Muscle layer of duodenum (tissue), 2 donors: ENCODE results near the gene P2RX4.

Experiments used
- H3K27ac ChIP-seq: one replicate; pipeline ENCODE4 v1.7.0; 2013; ENCODE audit warnings: mild to moderate bottlenecking, low read length
- H3K27me3 ChIP-seq: one replicate; pipeline ENCODE4 v1.7.0; 2013; ENCODE audit warnings: low read depth, mild to moderate bottlenecking, control low read depth, low read length
- H3K36me3 ChIP-seq, 2 donors: one replicate each; pipeline ENCODE4 v1.7.0; 2013; ENCODE audit warnings: low read length in 2 of 2, control low read depth in 1 of 2, mild to moderate bottlenecking in 1 of 2; ENCODE audit not compliant: insufficient read depth in 2 of 2, control insufficient read depth in 1 of 2
- H3K4me1 ChIP-seq, 2 donors: one replicate each; pipeline ENCODE4 v1.7.0; 2013; ENCODE audit warnings: low read length in 2 of 2, mild to moderate bottlenecking in 2 of 2, control low read depth in 1 of 2, moderate library complexity in 1 of 2; ENCODE audit not compliant: insufficient read depth in 2 of 2, control insufficient read depth in 1 of 2
- H3K4me3 ChIP-seq, 2 donors: one replicate each; pipeline ENCODE4 v1.7.0; 2013; ENCODE audit warnings: low read length in 2 of 2, low read depth in 1 of 2, mild to moderate bottlenecking in 1 of 2
- H3K9me3 ChIP-seq, 2 donors: one replicate each; pipeline ENCODE4 v1.7.0; 2013; ENCODE audit warnings: low read length in 2 of 2, control low read depth in 1 of 2, mild to moderate bottlenecking in 1 of 2; ENCODE audit not compliant: control insufficient read depth in 1 of 2
- donor health status: healthy.

Gene P2RX4

DNA sequence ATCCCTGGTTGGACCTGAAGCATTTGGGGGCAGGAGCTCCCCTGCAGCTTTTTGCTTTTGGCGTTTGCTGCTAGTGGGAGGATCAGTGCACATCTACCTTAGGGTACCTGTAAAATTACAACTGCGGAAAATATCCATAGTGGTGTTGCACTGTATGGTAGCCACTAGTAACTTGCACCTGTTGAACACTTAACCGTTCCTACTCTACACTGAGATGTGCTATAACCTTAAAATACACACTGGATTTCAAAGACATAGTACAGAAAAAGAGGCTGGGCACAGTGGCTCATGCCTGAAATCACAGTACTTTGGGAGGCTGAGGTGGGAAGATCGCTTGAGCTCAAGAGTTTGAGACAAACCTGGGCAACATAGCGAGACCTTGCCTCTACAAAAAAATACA, 2.9 kb downstream of the P2RX4 start:
- Histone ChIP-seq H3K36me3 (peaks cover 4 to 8% of the 10 kb centered on the region in 2 donors), H3K27me3 (no peaks in the 10 kb centered on the region), H3K27ac (no peak overlapping the region), H3K4me3 (no peak overlapping the region), H3K9me3 (no peaks in the 10 kb centered on the region), H3K4me1 (peaks cover 0 to 17% of the 10 kb centered on the region in 2 donors)

DNA sequence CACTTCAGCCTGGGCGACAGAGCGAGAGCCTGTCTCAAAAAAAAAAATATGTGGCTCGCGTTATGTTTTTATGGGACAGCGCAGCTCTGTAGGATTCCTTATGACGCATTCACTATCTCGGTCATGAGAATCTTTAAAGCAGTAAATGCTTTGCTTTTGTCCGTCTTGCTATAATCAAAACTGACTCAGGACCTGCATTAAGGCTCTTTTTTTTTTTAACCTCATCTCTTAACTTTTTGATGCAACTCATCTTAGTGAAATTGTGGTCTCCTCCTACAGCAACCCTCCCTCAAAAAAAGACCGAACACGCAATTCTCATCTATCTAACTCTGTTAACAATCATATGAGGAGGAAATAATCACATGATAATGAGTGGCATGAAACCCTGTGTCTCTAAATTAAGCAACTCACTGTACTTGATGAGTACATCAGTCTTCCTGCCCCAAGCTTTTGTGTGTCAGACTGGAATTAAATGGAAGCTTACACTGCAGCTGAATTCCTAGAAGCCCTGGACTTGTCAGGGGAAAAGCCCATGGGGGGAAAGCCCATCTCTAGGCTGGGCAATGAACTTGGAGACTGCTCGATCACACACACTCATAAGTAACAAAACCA, 4.3 kb downstream of the P2RX4 start:
- H3K4me3 ChIP-seq: no peak overlapping the region
- H3K27ac ChIP-seq: peak overlapping the region; percentile 52
- H3K4me1 ChIP-seq: peaks cover 0 to 17% of the 10 kb centered on the region in 2 donors
- peaks cover 4 to 10% of the 10 kb centered on the region in 2 donors for H3K36me3 ChIP-seq
- H3K9me3 ChIP-seq: no peaks in the 10 kb centered on the region
- H3K27me3 ChIP-seq: no peaks in the 10 kb centered on the region

DNA sequence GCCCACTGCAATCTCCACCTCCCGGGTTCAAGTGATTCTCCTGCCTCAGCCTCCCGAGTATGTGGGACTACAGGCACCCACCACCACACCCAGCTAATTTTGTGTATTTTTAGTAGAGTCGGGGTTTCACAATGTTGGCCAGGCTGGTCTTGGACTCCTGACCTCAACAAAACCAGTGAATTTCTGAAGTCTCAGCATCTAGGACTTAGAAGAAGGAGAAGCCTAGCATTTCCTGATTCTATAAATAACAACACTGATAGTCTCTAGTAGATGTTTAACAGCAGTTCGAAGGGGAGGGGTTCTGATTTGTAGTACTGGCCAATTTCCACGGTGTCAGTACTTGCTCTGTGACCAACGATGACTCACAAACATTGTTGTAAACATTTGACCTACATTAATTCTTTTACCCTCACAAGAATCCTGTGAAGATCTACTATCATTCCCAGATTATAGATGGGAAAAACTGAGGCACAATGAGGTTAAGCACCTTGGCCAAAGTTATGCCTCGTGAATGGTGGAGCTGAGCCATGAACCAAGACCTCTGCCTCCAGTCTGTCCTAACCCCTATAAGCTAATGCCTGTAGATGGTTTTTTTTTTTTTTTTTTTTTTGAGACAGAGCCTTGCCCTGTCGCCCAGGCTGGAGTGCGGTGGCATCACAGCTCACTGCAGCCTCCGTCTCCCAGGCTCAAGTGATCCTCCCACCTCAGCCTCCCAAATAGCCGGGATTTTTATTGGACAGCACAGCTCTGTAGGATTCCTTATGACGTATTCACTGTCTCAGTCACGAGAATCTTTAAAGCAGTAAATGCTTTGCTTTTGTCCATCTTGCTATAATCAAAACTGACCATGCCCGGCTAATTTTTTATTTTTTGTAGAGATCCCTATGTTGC, 5.2 kb downstream of the P2RX4 start:
- Histone ChIP-seq H3K36me3 (peaks cover 4 to 10% of the 10 kb centered on the region in 2 donors), H3K9me3 (no peaks in the 10 kb centered on the region), H3K4me3 (no peak overlapping the region), H3K27ac (peak overlapping the region; percentile 52), H3K4me1 (peaks cover 0 to 10% of the 10 kb centered on the region in 2 donors), H3K27me3 (no peaks in the 10 kb centered on the region)

DNA sequence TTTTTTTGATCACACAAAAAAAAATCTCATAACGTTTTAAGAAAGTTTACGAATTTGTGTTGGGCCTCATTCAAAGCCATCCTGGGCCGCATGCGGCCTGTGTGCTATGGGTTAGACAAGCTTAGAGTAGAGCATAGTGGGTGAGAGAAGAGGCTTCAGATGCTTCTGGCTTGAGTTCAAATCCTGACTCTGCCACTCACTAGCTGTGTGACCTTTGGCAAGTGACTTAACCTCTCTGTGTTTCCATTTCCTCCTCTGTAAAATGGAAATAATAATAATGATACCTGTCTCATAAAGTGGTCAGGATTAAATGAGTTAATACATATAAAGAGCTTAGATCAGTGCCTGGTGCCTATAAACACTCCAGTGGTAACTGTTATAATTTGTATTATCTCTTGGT, 6.2 kb downstream of the P2RX4 start:
- no peaks in the 10 kb centered on the region for H3K27me3 ChIP-seq
- H3K9me3 ChIP-seq: no peaks in the 10 kb centered on the region
- H3K4me3 ChIP-seq: no peak overlapping the region
- peaks cover 4 to 10% of the 10 kb centered on the region in 2 donors for H3K36me3 ChIP-seq
- no peak overlapping the region for H3K27ac ChIP-seq
- peaks cover 0 to 10% of the 10 kb centered on the region in 2 donors for H3K4me1 ChIP-seq

DNA sequence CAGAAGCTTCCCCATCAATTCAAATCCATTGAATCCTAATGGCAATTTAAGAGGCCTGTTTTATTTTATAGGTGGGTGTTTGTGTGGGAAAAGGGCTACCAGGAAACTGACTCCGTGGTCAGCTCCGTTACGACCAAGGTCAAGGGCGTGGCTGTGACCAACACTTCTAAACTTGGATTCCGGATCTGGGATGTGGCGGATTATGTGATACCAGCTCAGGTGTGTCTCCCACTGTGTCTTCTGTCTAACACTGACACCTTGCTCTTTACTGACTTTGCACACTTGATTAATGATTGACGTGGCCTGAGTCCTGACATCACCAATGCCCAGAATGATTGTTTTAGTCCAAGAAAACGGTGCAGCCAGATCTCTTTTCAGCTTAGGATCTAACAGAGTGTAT, 7.1 kb downstream of the P2RX4 start:
- Histone ChIP-seq H3K9me3 (no peaks in the 10 kb centered on the region), H3K27me3 (no peaks in the 10 kb centered on the region), H3K36me3 (peaks cover 4 to 15% of the 10 kb centered on the region in 2 donors), H3K4me1 (peaks cover 0 to 10% of the 10 kb centered on the region in 2 donors), H3K27ac (no peak overlapping the region), H3K4me3 (no peak overlapping the region)

DNA sequence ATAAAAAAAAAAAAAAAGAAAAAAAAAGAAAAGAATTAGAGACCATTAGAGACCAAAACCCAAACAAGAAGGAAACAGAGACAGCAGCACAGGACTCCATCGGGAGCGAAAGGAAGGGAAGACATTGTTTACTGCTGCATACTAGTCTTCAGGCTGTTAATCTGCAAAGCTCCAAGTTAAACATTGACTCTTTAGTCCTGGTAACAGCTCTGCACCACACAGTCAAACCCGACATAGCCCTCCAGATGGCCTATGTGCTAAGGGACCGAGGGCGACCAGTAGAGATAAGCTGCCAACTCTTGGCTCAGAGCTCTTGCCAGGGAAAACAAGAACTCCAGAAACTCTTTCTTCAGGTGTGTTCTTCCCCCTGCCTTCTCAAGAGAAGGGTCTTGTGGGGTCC, 7.8 kb downstream of the P2RX4 start:
- H3K36me3 ChIP-seq: peaks cover 4 to 18% of the 10 kb centered on the region in 2 donors
- no peaks in the 10 kb centered on the region for H3K9me3 ChIP-seq
- H3K27me3 ChIP-seq: no peaks in the 10 kb centered on the region
- no peak overlapping the region for H3K4me3 ChIP-seq
- no peak overlapping the region for H3K27ac ChIP-seq
- H3K4me1 ChIP-seq: peaks cover 0 to 10% of the 10 kb centered on the region in 2 donors

DNA sequence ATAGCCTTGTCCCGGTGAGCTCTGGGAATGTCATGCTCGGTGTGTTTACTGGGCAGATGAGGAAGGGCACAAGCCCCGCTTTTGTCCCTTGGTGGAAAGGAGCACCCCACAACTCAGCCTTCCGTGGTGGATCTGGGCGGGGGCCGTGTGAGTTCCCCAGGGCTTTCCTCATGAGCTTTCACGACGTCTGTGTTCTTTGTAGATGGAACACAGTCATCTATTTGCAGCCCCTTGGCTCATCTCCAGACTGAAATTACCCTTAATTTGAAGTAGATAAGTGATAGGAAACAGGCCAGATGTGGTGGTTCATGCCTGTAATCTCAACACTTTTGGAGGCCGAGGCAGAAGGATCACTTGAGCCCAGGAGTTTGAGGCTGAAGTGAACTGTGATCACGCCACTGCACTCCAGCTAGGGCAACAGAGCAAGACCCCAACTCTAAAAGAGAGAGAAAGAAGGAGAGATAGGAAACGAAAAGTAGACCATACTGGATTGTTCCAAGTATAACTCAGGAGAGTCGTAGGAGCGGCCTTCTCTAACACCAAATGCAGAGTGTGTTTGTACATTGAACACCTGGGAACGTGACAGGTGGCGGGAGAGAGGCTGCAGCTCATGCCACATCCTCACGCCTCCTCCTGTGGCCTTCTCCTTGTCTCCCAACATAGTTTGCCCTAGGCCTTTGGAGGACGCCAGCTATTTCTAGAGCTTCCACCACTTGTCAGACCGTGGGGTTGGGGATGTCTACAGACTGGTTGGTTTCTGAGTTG, 8.8 kb downstream of the P2RX4 start:
- Histone ChIP-seq H3K9me3 (no peaks in the 10 kb centered on the region), H3K36me3 (peaks cover 4 to 26% of the 10 kb centered on the region in 2 donors), H3K27ac (no peak overlapping the region), H3K4me1 (peaks cover 0 to 10% of the 10 kb centered on the region in 2 donors), H3K4me3 (no peak overlapping the region), H3K27me3 (no peaks in the 10 kb centered on the region)

DNA sequence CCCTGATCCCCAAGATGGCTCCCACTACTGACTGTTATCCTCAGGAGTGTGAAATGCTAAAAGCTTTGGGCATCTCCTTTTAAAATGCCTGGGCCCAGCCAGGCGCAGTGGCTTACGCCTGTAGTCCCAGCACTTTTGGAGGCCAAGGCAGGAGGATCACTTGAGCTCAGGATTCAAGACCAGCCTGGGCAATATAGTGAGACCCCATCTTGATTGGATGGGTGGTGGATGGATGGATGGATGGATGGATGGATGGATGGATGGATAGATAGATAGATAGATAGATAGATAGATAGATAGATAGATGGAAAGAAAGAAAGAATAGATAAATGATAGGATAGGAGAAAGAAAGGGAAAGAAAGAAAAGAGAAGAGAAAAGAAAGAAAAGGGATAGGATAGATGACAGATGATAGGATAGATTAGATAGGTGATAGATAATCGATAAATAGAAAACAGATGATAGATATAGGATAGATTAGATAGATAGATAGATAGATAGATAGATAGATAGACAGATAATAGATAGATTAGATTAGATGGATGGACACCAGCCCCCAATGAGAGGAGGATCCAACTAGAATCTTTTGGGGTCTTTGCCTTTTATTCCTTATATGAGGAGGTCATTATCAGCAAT, 9.5 kb downstream of the P2RX4 start:
- no peak overlapping the region for H3K27ac ChIP-seq
- no peak overlapping the region for H3K4me3 ChIP-seq
- peaks cover 0 to 8% of the 10 kb centered on the region in 2 donors for H3K4me1 ChIP-seq
- no peaks in the 10 kb centered on the region for H3K27me3 ChIP-seq
- H3K36me3 ChIP-seq: peaks cover 4 to 29% of the 10 kb centered on the region in 2 donors
- H3K9me3 ChIP-seq: no peaks in the 10 kb centered on the region

DNA sequence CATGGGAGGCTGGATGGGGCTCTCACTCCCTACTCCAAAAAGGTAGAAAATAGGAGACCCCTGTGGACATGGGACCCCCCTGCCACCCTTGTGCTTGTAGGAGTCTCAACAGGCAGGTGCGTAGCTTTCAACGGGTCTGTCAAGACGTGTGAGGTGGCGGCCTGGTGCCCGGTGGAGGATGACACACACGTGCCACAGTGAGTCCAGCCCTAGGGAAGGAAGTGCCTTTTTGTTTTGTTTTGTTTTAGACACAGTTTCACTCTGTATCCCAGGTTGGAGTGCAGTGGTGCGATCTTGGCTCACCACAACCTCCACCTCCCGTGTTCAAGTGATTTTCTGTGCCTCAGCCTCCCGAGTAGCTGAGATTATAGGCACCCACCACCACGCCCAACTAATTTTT, 12.9 kb downstream of the P2RX4 start:
- H3K27ac ChIP-seq: no peak overlapping the region
- no peaks in the 10 kb centered on the region for H3K9me3 ChIP-seq
- H3K27me3 ChIP-seq: no peaks in the 10 kb centered on the region
- no peak overlapping the region for H3K4me3 ChIP-seq
- peaks cover 5 to 28% of the 10 kb centered on the region in 2 donors for H3K36me3 ChIP-seq
- no peaks in the 10 kb centered on the region for H3K4me1 ChIP-seq

DNA sequence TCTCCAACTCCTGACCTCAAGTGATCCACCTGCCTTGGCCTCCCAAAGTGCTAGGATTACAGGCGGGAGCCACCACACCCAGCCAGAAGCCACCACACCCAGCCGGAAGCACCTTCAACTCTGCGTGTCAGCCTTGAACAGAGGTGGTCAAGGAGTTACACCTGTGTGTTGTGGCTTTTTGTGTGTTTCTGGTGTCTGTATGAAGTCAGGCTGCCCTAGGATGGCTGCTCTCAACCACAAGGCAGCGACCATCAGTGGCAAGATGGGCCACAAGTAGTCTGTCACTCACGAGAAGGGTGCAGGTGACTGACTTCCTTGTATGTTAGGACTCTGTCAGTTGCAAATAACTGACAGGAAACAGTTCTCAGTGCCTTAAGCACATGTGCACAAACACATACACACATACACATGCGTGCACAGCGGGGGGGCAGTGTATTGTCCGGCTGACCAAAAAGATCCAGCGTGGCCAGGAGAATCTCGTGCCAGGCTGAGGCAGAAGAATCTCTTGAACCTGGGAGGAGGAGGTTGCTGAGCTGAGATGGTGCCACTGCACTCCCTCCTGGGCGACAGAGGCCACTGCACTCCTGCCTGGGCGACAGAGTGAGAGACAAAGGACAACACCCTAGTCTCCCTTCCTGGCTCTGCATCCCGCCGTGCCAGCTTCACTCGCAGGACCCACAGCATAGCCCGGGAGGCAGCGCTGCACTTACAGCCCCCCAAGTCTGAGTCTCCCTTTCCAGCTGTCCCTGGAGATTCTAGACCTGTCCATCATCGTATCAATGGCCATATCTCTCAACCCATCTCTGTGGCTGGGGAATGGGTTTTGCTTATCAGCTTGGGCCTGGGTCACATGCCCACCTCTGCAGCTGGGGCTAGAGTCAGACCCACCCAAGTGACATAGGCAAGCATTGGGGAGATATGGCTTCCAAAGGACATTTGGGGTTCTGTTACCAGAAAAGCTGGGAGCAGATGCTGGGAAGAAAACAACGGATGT, 13.7 kb downstream of the P2RX4 start:
- Histone ChIP-seq H3K36me3 (peaks cover 7 to 27% of the 10 kb centered on the region in 2 donors), H3K9me3 (no peaks in the 10 kb centered on the region), H3K4me3 (no peak overlapping the region), H3K27me3 (no peaks in the 10 kb centered on the region), H3K27ac (no peak overlapping the region), H3K4me1 (no peaks in the 10 kb centered on the region)
